ENCODE results near the gene LDHD.

Gene LDHD

DNA sequence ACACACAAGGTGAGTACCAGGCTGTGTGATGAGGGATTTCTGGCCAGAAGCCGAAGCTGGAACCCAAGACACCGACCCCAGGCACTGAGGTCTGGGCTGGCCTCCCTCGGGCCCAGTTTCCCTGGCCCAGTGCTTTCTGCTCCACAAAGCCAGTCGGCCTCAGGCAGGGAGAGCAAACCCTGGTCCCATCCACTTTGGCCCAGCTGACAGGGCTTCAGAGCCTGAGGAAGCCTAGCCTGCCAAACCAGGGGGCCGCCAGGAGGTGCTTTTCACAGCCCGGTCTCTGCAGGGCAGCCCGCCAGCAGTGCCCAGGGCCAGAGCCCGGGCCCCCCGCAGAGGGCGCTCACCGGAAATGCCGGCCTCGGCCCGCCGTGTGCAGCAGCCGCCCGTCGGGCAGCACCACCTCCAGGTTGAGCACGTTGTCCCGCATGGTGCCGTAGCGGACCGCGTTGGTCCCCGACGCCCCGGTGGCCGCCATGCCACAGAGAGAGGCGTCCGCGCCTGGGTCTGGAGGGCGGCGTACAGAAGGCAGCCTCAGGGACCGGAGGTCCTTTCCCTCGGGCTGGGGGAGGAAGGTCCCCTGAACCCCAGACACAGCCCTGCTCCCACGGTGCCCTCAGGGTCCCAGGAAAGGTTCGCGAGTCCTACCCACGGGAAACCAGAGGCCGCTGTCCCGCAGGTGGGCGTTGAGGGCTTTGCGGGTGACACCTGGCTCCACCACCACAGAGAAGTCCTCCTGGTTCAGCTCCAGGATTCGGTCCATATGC lies 2.2 kb downstream of the LDHD start:
- no peak for DNase-seq

DNA sequence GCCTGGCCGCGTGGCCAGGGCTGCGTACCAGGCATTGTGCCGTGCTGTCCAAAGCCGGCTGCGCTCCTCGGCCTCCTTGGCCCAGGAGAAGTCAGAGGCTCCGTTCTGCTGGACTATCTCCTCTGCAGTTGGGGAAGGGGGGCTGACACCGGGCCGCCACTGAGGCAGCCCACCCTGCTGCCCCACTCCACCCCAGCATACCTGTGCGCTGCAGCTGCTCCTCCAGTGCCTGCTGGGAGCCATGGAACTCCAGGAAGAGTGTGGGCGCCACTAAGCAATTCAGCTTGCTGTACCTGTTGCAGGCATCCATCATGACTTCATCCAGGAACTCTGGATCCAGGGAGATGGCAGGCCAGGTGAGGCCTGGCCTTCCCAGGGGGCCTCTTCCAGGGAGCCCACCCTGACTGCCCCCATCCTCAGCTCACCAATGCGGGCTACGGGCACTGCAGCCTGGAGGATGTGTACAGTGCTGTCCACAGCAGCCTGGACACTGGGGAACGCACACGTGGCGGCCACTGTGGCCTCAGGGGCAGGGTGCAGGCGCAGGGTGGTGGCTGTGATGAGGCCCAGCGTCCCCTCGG lies 2.9 kb downstream of the LDHD start:
- DNase-seq, result no peak

DNA sequence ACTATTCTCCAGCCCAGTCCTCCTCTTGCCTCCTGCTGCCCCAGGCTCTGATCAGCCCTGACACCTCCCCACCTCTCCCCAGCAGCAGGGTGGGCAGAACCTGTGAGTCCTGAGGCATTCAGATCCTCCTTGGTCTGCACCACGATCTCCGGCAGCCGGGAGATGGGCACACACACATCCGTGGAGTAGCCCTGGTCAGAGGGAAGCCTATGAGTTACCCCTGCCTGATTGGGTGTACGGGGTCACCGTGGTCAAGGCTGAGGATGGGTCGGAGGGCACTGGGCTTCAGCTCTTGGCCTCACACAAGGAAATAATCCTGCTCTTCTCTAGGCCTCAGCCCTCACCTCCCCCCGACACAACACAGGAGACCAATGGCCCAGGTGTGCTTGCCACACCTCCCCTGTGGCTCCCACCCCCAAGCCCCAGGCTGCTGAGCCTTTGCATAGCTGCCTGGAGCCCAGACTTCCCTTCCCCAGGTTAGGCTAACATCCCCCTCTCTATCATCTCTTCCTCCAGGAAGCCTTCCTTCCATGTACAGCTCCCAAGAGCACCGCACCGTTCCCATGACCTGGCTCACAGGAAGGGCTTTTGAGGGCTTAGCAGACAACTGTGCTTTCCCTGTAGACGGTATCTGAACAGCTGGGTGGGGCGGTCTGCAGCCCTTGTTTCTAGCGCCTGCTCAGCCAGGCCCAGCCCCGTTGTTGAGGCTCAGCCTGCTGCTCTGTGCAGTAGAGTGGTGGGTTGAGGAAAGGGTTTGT lies 3.7 kb downstream of the LDHD start:
- DNase-seq, result no peak

DNA sequence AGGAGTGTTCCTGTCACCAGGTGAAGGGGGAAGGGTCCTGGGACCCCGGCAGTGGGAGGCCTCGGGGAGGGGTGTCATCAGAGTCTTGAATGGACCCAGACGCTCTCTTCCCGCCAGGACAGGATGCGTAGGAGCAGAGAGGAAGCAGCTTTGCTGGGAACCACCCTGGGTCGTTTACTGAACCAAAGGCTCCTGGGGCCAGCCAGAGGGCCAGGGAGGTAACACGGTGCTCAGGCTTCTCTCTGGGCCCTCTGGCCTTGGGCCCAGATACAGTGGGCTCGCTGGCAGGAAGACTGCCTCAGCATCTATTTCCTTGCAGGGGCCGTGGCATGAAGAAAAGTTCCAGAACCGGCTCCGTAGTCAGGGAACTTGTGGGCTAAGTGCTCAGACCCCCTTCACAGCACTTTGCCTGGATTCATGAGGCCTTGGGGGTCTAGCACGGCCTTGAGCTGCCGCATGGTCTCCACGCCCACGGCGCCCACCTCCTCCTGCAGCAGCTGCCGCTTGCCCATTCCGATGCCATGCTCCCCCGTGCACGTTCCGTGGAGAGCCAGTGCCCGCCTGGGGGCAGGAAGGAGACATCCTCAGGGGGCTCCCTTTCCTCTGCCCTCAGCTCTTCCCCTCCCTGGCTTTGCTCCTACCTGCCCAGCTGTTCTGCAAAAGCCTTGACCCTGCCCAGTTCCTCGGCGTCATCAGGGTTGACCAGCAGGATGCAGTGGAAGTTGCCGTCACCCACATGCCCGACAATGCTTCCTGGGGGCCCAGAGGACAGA lies 4.4 kb downstream of the LDHD start:
- DNase-seq, result peak; percentile 31 to 58

DNA sequence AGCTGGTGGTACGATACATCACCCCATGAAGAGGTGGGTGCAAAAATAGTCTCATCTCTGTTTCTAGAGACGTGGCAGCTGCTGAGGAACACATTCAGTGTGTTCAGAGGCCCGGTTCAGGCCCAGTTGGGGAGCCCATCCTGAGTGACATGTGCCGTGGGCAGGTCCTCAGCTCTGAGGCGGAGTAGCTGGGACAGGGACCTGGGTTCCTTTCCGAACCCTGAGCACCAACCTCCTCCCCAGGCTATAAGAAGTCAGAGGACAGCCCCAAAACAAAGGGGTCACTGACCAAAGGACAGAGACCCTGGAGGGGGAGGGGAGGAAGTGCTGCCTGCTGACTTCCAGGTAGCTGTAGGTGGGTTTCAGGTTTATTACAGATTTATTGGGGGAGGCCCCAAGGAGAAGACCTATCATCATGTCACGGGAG lies 5.1 kb downstream of the LDHD start:
- DNase-seq, result no peak

DNA sequence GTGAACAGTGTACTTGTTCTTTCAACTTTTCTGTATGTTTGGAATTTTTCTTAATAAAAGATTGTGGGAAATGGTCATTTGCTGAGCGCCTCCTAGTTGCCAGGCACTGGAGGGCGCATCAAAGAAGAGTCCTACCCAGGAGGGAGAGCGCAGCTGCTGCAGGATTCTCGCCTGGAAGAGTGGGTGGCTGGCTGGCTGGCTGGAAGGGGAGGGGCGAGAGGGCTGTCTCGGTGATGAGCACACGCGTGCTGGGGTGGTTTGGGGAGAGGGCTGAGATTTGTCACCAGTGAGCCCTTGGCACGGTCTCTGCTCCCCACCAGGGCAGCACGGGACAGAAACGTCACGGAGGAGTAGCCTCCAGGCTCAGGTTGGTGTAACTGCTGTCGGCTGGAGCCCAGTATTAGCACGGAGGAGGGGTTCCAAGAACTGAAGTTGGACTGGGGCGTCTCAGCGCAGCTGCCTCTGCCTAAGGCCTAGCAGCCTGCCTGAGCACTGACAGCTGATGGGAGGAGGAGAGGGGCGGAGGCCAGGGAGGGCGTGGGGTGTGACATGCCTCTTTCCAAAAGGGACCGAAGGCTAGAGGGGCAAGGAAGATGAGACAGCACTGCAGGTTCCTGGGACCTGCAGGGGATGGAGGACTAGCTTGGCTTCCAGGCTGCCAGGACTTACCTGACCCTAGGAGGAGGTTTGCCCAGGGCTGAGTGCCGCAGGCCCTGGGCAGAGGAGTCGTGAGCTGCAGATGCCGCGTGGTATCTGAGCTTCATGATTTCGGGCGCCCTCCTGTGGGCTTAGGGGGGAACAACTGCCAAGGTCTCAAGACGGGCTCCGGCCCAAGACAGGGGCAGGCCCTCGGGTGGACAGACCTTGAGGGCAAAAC lies 5.7 kb downstream of the LDHD start:
- peak; percentile 90 to 91 for DNase-seq

DNA sequence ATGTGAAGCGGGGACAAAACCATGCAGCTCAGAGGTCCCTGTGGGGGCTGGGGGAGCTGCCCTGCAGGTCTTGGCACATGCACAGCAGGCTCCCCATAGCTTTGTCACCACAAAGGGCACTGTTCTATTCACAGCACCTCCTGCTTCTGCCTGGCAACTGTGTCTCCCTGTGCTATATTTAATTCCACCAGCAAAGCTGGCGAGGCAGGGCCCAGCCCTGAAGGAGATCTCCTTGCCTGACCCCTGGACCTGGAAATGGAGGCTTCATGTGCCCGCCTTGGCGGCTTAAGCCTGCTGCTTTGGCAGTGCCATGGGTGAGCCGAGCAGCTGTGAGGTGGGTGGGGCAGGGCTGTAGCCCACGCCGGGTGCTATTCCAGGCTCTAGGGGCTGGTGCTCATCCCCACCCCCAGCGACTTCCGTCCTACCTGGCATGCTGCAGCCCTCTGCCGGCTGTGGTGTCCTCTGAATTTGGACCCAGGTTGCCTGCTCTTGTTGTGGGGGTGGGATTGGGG lies 6.8 kb downstream of the LDHD start:
- DNase-seq, result peak in 1 of 2 donors; percentile 11

DNA sequence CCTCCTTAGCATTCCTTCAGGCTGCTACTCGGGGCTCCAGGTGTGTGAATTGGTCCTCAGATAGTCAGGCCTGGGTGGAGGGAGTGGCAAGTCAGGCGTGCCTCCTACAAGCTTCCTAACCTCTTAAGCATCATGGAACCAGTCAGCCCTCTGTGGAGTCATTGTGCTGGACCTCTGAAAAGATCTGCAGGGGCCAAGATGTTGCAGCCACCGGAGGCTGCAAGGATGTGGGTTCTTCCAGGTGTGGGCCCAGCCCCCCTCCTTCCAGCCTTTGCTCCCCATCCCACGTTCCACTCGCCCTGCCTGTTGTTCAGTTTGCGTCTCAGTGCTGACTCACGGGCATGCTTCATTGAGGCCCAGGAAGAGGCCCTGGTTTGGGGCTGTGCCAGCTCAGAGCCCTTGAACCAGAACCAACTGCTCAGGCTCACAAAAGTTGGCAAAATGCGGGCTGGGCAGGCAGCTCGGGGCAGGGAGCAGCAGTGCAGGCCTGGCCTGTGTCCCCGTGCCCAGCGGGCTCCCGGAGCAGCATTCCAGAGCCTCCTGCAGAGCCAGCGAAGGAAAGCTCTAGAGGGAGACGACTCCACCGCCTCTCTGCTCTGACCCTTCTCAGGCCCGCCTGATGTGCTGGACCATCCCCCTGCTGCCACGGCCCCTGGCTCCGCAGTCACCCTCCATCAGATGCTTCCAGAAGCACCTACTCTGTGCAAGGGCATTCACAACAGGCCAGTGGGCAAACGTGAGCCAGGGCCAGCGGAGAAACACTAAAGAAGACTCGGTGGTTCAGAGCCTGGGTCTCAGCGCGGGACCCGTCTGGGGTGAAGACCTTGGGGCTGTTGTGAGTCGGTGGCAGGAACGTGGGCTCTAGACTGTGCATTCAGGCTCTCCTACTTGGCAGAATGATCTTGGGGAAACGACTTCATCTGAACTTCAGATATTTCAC lies 7.5 kb downstream of the LDHD start:
- DNase-seq, result peak; percentile 61 to 71

DNA sequence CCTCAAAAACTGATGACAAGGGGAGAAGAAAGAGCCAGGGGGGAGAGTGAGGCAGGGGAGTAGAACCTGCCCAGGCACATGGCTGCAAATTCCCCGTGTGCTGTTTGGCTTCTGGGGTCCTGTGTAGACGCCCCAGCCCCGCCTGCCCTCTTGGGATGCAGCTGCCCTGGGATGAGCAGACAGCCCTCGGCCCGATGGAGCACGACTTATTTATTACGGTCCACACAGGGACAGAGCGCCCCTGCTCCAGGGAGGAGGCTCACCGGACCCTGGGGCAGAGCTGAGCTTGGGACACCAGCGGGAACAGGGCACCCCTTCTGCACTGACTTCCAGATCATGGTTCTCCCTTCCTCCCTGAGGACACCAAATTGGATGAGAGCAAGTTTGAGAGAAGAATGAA lies 9.1 kb downstream of the LDHD start:
- DNase-seq, result no peak

DNA sequence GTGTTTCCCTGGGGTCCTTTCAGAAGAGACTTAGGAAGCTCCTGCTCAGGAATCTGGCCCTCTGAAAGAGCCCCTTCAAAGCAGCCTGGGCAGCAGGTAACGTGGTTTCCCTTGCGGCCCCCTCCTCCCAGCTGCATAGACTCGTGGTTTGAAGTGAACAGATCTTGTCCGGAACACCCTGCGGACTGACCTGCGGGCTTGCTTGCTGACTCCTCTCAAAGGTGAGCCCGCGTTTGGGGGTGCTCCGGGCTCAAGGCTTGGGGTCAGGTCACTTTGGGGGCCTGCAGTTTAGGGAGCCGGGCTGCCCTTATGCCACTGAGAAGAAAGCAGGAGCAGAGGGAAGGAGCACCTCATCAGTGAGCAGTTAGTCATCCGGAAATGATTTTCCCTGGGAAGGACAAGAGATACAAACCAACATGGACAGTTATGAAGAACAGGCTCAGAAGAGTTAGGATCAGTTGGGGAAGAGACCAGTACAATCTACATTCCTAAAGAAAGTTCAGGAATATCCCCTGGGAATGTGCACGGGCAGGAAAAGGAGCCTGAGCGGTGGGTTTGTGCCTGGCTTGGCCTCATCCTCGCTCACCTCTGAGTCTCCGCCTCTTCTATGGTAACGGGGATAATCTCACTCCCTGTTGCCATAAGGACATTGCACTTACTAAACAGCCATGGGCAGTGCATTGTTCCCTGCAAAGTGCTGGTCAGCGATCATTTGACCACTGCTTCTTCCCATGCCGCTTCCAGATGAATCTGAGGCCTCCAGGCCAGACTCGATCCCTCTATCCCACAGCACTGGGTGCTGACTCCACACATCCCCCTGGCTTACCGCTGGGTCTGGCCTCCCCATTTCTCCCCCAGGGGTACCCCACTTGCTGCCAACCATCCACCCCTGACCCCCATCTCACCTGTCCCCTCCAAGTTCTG lies 10.0 kb downstream of the LDHD start:
- no peak for DNase-seq

DNA sequence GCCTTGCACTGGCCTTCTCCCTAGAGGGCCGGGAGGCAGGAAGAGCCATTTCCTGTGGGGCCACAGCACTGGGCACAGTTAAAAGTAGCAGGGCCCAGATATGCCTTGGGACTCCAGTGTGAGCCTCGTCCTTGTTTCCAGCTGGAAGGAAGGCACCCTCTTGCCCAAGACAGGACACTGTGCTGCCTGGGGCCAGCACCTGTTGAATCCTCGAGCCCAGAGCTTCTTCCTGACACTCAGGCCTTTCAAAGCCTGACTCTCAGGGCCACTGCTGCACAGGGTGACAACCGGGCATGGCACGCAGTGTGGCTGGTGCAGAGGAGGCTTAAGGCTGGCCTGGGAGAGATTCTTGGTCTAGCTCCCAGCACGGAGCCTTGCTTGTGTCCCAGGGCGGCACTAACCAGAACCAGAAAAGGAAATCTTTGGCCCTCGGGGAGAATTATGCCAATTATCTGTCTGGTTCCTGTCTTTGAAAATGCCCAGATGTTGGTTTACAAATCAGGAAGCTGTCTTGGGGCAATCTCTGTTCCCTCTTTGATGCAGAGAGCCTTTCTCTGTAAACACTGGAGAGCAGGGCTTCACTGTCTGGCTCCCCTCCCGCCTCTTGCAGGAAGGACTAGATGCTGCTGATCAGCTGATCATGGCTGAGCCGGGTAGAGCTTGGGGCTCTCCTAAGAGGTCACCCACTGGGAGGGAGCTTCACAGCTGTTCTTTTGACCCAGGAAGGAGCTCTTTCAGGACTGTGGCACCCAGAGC lies 11.1 kb downstream of the LDHD start:
- DNase-seq, result peak; percentile 84 to 87

DNA sequence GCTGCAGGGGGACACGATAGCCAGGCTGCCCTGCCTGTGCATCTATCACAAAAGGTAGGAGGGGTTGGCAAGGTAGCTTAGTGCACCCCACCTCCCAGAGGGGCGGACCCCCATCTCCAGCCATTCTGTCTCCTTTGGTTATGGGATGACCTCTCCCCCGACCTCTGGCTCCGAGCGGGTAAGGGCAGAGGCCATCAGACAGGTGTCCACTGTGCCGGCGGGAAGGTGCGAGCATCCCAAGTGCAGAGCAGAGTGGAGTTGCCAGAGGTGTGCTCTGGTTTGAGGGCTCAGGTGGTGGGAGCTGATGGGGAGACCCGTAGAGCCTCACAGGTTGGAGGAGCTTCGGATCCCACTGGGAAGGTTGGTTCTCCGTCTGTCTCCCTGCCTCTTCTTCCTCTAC lies 11.7 kb downstream of the LDHD start:
- DNase-seq, result no peak

DNA sequence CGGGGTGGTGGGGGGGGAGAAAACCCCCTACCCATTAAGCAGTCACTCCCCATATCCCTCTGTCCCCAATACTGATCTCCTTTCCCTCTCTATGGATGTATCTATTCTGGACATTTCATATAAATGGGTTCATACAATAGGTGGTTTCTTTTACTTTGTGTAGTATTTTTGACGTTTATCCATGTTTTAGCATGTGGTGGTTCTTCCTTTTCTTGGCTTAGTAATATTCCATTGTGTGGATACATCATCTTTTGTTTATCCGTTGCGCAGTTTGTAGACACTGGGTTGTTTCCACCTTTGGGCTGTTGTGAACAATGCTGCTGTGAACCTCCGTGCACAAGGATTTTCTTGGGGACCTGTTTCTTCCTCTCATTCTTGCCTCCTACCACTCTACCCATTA lies 12.6 kb downstream of the LDHD start:
- no peak for DNase-seq

DNA sequence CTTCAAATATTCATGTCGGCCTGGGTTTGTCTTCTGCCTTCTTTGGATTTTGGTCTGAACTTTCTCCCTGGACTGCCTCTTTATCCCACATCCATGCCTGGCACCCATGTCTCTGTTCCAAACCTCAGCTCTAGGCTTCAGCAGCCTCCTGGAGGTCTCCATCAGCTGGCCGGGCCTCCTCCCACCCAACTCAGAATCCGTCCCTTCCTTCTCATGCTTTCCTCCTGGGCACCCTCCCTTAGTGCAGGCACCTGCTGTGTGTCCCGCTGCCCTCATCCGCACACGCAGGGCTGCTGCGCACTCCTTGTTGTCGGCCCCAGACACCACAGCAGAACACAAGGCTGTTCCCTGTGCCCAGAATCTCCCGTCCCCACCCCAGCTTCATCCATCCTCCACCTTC lies 14.0 kb downstream of the LDHD start:
- no peak for DNase-seq

DNA sequence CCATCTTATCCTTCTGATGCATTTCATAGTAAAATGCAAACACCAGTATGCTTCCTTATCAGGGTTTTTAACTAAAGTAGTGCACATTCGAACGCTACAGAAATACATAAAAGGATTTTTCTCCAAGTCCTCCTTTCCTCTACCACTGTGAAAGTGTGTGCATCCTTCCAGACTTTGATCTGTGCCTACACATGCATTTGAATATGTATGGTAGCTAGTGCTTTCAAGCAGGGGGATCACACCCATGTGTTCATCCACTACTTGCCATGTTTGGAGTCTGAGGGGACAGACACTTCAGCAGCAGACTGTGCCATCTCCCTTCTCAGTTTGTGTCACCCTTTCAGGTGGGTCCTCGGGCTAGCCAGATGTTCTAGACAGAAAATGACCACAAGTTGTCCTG lies 14.9 kb downstream of the LDHD start:
- no peak for DNase-seq

DNA sequence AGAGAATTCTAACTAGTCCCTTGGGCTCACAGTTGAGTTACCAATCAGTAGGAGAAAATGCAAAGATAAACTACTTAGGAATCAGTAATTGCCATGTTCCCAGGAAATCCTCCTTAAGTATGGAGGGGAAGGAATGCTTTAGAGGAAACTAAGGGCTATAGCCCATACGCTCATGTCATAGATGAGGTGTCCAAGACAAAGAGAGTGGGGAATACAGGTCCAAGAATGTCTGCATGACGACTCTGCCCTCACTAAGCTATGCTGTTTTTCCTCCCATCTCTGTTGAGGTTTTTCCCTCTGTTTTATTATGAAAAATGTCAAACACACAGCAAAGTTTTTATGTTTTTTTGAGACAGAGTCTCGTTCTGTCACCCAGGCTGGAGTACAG lies 16.0 kb downstream of the LDHD start:
- DNase-seq, result no peak

DNA sequence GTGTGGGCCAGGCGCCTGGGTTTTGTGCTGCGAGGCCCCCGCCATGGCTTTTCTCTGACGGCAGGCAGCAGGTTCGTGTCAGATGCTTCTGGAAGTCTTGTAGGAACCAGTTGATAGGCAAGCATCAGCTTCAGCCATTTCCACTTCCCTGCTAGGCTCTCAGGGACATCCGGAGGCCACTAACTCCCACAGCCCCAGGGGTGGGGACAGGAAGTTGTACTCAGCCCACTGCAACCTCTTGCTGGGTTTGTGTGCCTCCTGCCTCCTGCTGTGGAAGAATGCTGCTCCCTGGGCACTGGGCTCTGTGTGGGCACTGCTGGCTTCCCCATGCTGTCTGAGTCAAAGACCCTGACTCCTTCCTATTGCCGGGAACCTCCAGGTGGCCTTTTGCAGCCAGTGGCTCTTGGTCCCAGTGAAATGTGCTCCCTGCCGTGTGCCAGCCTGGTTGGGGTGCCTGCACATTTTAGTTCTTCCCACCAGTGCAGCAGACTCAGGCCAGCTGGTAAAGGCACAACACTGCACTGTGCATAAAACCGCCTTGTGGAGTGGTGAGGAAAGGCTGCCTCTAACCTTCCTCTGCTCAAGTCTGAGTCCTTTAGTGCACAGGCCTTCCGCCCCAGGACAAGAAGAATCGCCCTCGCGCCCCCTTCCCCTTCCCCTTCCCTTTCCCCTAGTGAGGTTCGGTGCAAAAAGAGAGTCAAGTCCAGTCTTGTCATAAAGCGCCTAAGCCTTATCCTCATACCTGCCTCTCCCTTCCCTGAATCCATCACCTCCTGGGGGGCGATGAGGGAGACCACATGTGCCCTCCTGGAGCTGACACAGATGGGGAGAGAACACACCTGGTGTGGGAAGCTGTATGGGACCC lies 16.6 kb downstream of the LDHD start:
- peak; percentile 79 to 91 for DNase-seq

Data from inflammatory macrophage (primary cell).